ENCODE results near the gene ADORA1.

Gene ADORA1

DNA sequence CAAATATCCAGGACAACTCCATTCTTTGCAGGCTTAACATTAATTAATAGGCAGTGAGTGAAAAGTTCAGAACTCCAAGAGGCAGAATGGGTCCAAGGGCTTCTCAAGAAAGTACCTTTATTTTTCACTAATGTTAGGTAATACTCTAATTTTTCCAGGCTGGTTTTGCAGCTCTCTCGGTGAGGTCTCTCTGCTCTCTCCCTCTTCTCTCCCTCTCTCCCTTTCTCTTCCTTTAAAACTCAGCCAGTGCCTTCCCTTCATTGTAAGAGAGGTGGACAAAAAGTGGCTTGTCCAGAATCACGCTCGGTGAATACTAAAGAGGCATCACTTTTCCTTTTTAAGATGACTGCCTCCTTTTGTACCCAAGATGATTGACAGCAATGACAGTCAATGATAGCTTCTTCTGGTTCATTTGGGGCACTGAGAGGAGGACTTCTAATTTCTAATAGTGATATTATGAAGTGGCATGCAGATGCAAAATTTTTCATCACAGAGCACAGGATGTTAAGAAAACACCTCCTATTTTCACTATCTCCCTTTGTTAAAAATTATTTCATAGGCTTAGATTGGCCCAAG lies 60.3 kb downstream of the ADORA1 start:
- no peak for DNase-seq (ENCODE audit: low read depth)

DNA sequence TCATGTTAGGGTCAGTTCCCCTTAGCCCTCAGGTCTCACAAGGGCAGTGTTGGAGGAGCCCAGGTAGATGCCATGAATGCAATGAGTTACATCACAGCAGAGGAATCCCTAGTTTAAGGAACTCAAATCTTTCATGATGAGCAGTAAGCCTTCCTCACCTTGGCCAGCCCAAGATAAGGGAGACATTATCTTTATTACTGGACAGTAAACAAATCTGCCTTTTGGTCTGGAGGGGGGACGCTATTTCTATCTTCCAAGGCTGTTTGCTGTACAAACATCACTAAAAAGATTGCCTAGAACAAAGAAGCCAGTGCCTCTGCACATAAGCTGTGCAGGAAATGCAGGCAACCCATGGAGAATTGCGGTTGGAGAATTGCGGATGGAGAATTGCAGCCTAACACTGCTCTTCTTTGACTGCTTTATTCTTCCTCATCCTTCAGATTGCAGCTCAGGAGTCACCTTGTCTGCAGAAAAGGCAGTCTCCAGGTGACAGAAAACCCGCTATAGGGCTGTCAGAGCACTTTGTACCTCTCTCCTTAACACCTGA lies 61.2 kb downstream of the ADORA1 start:
- DNase-seq (ENCODE audit: low read depth), result no peak

DNA sequence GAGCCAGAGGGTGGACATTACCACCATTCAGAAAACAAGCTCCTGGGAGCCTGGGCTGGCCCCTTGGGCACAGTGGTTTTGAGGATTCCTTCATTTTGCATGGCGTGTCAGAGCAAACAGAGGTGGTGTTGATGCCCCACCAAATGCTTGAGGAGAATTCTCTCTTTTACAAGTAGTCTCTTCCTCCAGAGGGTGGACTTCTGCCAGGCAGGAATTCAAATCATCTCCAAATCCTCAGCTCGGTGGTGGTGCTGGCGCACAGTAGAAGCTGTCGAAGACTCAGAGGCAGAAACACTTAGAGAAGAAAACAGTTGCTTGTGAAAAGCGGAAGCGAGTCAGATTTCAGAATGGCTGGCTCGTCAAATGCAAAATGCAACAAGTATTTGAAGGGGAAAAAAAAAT lies 62.4 kb downstream of the ADORA1 start:
- no peak for DNase-seq (ENCODE audit: low read depth)

DNA sequence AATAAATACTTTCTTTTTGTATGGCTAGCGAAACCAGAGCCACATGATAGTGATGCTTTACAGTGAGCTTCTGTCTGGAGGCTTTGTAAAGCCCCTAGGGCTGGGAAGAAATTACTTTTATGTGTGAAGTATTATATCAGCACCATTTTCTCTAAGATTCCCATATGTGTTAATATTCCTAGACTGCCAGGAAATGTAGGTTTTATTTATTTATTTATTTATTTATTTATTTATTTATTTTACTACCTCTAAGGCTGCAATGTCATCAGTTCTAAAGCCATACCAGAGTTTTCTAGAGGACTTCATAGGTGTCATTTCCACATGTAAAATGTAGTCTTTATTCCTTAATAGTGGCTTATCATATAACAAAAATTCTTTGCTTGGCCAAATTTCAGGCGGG lies 63.4 kb downstream of the ADORA1 start:
- no peak for DNase-seq (ENCODE audit: low read depth)

DNA sequence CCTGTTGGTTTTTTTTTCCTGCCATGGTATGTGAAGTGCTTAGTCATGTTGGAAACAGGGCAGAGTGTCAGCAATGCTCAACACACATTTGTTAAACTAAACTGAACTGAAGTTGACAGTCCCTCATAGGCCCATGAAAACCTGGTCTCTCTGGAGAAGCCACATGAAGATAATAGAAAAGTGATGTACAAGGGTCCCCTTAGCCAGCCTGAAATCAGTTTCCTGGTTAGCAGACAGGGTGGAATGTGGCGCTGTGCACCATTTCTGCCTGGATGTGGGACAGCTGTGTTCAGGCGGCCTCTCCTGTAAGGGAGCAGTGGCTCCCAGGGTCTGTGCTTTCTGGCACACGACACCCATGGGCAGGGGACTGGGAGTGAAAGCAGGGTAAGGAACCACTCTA lies 68.8 kb downstream of the ADORA1 start:
- DNase-seq (ENCODE audit: low read depth), result no peak

DNA sequence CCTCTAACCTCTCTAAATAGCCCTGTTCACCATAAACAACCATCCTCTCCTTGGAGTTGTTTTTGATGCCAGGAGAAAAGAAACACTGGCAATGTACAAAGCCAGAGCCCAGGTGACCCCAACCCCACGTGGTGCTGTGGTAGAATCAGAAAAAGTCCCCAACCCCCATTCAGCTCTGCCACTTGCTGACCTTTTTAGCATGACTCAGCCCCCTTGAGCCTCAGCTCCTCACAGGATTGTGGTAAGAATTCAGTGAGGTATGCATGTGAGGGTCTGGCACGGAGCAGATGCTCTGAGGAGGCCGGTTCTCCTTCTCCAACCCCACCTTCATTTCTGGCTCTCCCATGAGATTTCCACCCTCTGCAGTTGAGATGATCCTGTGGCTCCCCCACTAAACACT lies 70.1 kb downstream of the ADORA1 start:
- DNase-seq (ENCODE audit: low read depth), result no peak

DNA sequence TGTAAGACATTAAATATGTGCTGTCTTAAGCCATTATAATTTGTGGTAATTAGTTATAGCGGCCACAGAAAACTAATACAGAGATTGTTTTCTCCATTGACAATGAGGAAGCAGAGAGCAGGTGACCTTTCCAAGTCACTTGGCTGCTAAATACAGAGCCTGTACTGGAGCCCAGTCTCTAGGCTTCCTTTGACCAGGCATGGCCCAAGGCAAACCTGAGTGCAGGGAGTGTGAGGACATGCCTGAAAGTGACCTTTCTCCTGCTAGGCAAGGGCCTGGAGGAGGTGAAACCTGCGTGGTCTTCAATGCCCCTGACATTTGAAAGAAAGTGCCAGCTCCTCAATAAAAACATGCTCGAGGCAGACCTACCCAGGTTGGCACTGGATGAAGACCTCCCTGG lies 71.5 kb downstream of the ADORA1 start:
- no peak for DNase-seq (ENCODE audit: low read depth)

DNA sequence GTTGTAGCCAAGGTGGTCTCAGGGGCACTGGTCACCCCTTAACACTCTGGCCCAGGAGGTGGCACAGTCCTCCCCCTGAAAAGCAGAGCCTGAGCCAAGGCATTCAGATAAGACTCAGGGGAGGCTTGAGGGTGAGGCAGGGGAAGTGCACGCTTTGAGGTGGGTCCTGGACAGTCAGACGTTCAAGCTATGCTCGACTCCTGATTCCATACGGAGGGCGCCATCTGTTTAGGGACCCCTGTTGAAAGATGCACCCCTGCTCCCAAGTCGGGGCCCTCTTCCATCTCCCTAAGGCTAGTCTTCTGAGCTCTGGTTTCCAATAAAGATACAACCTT lies 71.9 kb downstream of the ADORA1 start:
- no peak for DNase-seq (ENCODE audit: low read depth)

DNA sequence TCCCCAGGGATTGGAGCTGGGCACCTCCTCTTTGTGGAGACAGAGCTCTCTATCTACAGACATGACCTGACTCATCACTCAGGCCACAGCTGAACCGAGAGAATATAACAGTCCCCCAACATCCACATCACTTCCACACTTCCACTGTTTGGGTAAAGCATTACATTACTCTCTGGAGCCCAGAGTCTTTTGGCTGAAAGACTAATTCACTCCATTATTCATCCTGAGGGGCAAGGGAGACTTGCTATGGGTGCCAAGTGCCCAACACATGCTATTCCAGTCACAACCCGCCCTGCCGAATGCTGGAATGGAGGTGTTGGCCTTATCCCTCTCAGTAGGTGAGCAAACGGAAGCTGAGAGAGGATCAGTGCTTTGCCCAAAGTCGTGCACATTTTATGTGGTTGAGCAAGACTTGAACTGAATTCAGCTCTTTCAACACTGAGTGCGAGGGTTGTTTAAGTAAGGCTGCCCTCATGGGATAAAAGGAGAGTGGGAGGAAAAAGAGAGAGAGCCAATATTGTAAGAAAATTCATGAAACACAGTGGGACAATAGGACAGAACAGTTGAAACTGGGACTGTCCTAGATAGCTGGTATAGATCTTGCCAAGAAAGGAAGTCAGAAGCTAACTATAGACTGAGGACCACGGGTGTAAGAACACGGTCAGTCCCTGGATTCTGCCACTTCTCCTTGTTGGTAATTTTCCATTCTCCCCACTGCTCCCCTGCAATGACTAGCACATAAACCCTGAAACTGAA lies 72.5 kb downstream of the ADORA1 start:
- DNase-seq (ENCODE audit: low read depth), result no peak

DNA sequence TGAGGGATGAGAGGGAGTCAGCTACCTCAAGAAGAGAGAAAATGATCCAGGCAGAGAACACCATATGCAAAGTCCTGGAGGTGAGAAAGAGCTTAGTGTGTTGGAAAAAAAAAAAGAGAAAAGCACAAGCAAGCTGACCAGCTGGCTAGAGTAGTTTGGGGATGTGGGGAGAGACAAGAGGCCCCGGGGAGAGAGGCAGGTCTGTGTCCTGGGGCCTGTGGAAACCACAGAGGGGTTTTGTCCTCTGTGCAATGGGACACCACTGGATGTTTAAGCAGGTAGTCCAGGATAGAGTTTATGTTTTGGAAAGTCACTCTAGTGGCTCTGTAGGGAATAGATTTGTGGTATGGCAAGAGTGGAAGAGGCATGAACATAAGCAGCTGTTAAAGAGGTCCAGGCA lies 73.4 kb downstream of the ADORA1 start:
- DNase-seq (ENCODE audit: low read depth), result no peak

DNA sequence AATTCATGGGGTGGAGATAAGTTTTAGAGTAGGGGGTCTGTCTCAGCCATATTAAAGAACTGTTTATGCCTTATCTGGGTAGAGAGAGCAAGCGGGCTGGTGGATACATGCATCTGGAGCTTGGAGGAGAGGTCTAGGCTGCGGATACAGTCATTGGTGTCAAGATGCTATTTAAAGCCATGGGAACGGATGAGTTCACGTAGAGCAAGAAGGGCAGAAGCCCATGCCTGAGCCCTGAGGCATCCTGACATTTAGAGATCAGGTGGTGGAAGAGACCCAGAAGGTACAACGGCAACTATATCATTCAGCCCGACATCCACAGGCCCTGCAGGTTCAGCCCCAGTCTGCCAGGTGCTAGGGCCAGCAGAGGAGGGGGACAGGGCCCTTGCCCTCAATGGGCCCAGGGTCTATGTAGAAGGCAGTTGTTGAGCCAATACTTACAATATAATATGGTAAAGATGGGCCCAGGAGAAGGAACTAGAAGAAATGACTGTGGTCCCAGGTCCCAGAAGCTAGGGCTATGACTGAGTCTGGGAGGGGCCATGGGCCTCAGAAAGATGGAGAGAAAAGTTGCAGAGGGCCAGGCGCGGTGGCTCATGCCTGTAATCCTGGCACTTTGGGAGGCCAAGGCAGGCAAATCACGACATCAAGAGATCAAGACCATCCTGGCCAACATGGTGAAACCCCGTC lies 74.1 kb downstream of the ADORA1 start:
- DNase-seq (ENCODE audit: low read depth), result no peak

DNA sequence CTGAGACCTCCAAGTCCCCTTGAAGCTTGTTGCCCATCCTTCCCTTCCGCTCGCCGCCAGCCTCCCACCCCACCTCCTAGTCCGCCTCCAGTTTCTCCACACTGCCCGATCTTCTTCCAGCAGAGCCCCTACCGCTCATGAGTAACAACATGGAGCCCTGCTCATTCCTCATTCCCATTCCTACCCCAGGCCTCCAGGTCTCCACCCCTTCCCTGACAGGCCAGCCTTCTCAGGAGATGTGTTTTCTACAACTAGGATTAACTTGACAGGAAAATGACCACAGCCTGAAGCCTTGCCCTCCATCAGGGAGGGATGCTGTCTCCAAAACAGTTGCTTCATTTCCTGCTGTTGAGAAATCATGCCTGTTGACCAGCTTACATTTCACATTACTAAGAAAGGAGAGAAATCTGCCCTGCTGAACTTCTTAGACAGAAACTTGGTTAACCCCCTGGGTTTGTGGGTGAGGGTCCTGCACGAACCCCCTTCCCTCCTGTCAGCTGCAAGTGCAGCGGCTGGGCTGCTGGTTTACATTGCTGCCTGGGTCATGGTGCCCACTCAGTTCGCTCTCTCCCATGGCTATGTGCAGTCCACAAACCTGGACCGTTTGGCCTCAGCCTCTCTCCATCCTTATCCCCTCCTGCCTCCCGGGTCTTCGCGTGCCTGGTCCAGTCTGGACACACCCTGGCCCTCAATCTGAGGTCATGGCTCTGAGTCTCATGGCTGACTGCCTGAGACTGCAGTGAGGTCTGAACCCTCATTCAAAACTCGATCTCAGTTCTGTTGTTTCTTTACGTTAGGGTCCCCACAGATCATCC lies 75.1 kb downstream of the ADORA1 start:
- DNase-seq (ENCODE audit: low read depth), result no peak

DNA sequence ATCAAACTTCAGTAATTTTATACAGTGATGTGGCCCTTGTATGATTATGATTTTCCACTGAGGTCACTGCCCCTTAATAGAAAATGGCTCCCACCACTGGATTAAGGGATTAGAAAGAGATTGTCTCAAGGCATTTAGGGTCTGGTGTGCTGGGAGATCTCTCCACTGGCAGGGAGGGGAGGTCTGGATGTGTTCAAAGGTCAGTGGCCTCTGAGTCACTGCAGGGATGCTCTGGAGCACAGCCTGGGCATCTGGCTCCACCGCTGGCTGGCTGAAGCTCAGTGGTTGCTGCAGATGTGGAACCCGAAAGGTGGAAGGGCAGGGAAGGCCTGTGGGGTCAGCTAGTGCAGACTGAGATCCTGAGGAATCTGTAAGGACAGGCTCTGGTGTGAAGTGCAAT lies 77.2 kb downstream of the ADORA1 start:
- DNase-seq (ENCODE audit: low read depth), result no peak

DNA sequence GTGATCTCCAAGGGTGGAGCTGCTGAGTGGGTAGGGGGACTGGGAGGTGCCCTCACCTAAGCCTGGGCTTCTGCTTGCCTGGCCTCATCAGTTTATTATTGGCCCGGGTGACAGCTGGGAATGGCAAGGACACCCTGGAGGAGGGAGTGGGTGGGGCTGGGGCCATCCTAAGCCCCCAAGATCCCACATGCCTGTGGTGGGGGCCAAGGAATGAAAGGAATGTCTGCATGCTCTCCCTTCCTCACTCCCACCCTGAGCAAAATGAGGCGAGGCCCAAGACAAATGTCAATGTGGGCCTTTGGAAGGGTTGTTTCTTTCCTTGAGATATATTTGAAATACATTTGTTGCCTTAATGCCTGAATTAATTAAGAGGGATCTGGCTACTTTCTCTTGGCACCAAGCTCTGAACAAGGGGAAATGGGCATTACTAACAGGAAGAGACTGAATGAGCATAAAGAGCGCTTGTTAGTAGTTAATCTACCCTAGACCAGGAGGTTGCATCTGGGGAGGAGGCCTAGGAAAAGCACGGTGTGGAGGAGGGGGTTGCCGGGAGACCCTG lies 78.7 kb downstream of the ADORA1 start:
- DNase-seq (ENCODE audit: low read depth), result no peak

DNA sequence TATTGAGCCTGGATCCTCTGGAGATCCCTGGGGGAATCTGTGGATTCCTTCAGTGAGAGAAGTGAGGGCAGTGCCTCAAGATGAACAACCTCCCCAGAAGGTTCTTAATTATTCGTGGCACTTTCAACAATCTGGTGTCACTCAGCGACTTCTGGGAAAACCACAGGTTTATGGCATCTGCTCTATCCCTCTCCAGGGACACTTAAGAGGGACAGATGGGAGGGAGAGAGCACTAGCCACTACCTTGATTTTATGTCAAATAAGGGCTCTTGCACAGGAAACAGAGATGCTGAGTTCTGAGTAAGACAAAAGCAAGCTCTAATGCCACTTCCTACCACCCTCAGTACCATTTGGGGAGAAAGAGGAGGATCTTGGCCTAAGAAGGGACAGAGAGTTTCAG lies 80.2 kb downstream of the ADORA1 start:
- no peak for DNase-seq (ENCODE audit: low read depth)

DNA sequence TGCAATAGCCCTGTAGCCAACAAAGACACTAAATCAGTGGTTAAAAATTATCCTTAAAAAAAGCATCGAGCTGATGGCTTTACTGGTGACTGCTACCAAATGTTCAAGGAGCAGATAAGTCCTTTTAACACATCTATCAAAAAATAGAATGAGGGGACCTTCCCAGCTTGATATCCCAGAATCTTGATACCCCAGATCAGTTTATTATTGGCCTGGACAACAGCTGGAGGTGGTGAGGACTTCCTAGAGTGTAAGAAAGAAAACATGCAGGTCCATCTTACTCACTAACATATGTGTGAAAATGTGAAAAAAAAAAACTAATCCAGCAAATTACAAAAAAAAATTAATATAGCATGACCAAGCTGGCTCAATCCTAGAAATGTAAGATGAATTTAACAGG lies 80.7 kb downstream of the ADORA1 start:
- no peak for DNase-seq (ENCODE audit: low read depth)

DNA sequence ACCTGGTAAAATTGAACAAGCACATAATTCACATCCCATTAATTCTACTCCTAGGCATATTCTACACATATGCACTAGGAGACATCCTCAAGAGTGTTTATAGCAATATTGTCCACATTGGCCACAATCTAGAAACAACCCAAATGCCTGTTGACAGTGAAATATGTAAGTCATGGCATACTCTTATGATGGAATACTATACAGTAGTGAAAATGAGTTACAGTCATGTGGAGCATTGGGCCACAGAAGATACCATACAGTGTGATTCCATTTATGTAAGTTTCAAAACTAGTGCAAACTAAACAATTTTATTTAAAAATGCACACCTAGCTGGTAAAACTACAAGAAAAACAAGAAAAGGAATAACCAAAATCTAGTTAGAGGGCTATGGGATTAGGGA lies 82.8 kb downstream of the ADORA1 start:
- no peak for DNase-seq (ENCODE audit: low read depth)

DNA sequence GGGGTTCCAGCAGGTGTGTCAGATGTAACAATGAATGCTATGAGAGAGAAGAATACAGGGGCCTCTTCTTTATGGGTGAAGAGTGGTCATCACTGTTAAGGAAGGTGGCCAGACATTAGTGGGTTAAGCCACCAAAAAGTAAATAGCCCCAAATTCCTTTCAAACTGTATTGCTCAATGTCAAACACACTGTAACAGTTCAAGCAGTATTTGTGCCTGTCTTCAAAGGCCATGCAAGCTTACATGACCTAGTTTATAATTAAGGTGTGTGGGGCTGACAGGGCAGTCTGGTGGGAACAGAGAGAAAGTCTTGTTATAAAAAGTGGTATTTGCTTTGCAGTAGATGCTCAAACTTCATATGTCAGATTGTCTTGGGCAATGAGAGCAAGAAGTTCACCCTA lies 83.5 kb downstream of the ADORA1 start:
- DNase-seq (ENCODE audit: low read depth), result no peak

DNA sequence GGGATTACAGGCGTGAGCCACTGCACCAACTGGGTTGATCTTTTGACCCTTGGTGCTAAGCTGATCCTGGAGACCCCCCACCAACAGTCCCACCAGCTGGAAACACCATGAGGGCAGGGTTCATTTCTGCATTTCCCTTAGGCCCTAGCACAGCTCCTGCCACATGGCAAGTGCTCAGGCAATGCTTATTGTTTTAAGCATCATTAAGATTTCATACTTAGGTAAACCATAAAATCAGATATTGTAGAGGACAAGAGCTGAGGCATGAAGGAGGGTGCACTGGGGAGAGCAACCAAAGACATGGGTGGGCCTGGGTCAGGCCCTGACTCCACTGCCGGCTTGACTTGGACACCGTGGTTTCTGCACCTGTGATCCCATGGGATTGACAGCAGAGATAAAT lies 84.3 kb downstream of the ADORA1 start:
- DNase-seq (ENCODE audit: low read depth), result no peak

DNA sequence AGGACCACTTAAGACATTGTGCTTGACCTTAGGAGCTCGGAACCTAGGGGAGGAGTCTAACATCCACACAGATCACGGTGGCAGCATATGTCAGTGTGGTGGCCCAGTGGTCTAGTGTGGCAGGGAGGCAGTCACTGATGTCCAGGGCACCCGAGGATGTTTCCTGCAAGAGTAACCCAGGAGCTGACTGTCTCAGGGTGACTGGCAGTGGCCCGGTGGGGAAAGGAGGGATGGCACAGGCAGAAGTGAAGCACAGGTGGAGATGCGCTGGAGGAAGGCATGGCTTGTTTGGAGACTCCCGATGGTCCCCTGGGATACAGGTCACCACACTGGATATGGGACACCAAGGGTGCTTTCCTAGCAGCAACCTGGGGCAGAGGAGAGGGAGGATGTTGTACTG lies 85.6 kb downstream of the ADORA1 start:
- DNase-seq (ENCODE audit: low read depth), result no peak

DNA sequence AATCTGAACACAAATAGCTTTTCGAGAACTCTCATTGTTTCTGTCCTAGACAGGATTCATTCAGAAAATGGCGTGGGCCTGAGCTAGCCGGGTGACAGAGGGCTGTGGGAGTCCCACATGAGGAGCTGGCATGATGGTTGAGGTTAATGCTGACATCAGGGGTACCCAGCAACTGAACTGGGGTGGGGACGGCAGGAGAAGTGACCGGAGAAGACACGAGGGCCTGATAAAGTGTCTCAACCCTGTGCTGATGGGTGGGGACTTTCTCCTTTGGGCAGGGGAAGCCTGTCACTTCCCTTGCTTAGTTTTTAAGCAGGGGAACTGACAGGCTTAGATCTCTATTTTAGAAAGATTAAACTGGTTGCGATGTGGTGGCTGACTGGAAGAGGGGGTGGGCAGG lies 87.3 kb downstream of the ADORA1 start:
- no peak for DNase-seq (ENCODE audit: low read depth)

DNA sequence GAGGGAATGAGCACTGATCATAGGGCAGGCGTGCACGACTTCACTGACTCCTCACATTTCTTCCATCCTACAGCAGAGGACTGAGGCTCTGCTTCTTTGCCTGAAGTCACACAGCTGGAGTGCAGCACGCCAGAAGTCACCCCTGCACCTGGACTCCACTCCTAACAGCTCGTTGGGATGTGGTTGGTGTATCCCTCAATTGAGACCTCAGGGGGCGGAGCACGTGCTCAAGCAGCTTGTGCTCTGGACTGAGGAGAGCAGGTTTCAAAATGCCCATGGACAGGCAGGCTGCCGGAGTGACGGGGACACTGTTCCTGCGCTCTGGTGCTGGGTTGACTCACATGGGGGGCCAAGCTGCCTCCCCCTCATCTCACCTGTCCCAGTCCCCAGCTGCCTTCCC lies 88.0 kb downstream of the ADORA1 start:
- no peak for DNase-seq (ENCODE audit: low read depth)
